ENCODE data around the gene ATOH7. TPM values are rescaled to one million over a fixed set of nuclear protein-coding genes. Genes with fewer than 3 reads are reported as not detected.
"Not testable (repeated sequence)": the region's sequence is repeated elsewhere in the genome, so short reads cannot be mapped to it uniquely, and the experiment has no call there.

The ATOH7 gene
- total RNA-seq, 2 experiments from 2014 or later: not detected

DNA sequence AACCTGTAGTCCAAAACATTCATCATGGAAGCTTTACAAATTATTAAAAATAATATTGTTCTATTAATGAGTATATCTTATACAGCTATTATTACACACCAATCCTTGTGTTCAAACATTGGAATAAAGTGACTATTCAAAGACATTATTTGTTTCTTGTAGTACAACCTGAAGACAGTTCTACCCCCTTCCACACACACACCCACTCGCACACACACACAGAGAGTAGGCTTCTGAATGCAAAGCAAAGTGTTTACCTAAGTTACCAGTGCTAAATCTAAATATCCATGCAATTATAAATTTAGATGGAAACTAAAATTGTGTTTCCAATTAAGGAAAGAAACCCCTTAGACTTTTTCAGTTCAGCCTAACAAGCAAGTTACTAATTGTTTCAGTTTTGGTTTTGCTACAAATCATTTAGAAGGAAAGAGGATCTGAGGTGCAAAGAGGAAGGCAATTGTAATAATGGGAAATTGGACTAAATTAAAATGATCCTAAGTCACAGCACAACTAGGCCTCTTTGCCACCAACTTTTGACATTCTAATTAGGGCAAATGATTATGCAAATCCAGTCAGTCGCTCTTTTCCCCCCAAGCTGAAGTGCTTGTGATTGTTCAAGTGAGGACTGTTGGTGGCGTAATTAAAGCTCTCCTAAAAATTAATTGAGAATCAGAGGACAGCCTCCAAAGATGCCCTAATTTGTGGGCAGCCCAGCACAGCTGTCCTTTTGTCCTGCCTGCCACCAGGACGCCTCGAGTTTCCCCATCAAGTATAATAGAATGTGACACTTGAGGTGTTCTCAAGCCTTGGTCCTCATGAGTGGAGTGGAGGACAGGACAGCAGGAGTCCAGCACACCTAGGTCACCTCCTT is 19.9 kb upstream of the ATOH7 start:
- Mint-ChIP-seq H3K4me1 (peaks cover 4% of the 10 kb centered on the region), H3K36me3 (ENCODE audit: low read depth) (no peaks in the 10 kb centered on the region), H3K4me3 (no peak overlapping the region), H3K27me3 (peaks cover 7% of the 10 kb centered on the region), H3K9me3 (no peaks in the 10 kb centered on the region), H3K27ac (no peak overlapping the region)
- ChIA-PET POLR2A (no interaction called here), CTCF (interaction anchor here (1.4 kb wide), 1 partner anchor 46 kb away, joined by 3 read pairs; no protein-coding TSS in a partner anchor)
- DNase-seq: no peak

DNA sequence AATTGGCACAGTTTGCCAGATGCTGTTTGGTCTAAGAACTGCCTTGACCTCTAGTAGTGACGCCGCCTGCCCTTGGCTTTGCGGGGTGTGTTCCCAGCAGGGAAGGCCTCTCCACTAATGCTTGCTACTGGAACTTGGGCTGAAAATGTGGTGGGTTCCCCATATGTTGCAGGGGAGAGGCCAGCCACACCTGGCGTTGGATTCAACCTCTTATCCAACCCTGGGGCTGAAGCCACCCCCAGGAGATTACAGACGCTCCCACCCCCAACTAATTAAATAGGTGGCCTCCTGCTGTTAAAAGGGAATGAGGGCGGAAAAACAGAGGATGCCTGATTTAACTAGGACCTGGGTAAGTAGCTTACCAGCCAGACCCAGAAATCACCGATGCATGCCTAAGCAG is 19.2 kb upstream of the ATOH7 start:
- CTCF ChIA-PET: interaction anchor here (1.4 kb wide), 1 partner anchor 46 kb away, joined by 3 read pairs; no protein-coding TSS in a partner anchor
- no peak for DNase-seq
- no peak overlapping the region for H3K27ac Mint-ChIP-seq
- no peaks in the 10 kb centered on the region for H3K36me3 Mint-ChIP-seq (ENCODE audit: low read depth)
- H3K27me3 Mint-ChIP-seq: peaks cover 1% of the 10 kb centered on the region
- H3K4me1 Mint-ChIP-seq: peaks cover 4% of the 10 kb centered on the region
- POLR2A ChIA-PET: no interaction called here
- H3K9me3 Mint-ChIP-seq: no peaks in the 10 kb centered on the region
- H3K4me3 Mint-ChIP-seq: no peak overlapping the region

DNA sequence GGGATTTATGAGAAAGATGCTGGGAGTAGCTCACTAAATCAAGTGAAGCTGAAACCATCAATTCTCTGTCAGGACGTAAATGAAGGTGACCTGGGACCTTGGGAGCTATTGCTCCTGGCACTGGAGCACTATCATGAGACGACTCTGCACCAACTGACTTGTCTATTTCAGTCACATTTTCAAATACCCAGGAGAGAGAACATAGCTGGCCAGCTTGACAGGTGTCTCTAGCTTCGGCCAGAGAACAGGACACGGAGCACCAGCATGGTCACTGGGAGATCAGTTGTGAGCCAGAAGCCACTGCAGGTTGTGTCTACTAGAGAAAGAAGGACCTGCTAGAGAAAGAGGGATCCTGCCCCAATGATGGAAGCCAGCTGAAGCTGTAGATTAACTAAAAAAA is 17.4 kb upstream of the ATOH7 start:
- no peak overlapping the region for H3K27ac Mint-ChIP-seq
- peaks cover 4% of the 10 kb centered on the region for H3K4me1 Mint-ChIP-seq
- no peaks in the 10 kb centered on the region for H3K9me3 Mint-ChIP-seq
- CTCF ChIA-PET: no interaction called here
- H3K4me3 Mint-ChIP-seq: no peak overlapping the region
- POLR2A ChIA-PET: no interaction called here
- H3K27me3 Mint-ChIP-seq: no peaks in the 10 kb centered on the region
- no peaks in the 10 kb centered on the region for H3K36me3 Mint-ChIP-seq (ENCODE audit: low read depth)
- DNase-seq: no peak

DNA sequence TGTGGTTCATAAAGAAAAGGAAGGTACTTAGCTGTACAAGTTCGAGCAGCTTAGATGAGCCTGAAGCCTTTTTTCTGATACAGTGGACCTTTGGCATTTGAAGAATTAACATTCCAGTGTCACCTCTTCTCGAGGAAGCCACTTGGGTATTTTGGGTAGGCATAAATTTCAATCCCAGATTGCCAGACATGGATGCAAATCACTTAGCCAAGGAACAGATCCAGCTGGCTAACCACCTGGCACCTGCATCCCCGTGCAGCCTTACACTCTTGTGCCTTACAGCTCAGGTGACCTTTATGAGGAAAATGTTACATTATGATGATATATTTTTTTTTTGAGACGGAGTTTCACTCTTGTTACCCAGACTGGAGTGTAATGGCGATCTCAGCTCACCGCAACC is 16.0 kb upstream of the ATOH7 start:
- POLR2A ChIA-PET: no interaction called here
- no peak overlapping the region for H3K27ac Mint-ChIP-seq

DNA sequence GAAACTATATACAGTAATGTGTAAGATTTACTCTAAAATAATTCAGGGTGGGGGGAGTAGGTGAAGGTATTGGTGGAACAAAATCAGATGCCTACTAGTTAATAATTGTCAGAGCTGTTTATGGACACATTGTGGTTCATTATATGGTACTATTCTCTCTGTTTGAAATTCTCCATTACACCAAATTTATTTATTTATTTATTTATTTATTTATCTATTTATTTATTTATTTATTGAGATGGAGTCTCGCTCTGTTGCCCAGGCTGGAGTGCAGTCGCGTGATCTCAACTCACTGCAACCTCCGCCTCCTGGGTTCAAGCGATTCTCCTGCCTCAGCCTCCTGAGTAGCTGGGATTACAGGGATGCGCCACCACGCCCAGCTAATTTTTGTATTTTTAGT is 14.5 kb upstream of the ATOH7 start:
- H3K4me1 Mint-ChIP-seq; H3K4me3 Mint-ChIP-seq; POLR2A ChIA-PET; DNase-seq; H3K27ac Mint-ChIP-seq; H3K9me3 Mint-ChIP-seq; CTCF ChIA-PET; H3K36me3 Mint-ChIP-seq (ENCODE audit: low read depth); H3K27me3 Mint-ChIP-seq: not testable (repeated sequence)

More for the DNA sequence above, 16.0 kb upstream of the ATOH7 start:
- Mint-ChIP-seq H3K4me3 (no peak overlapping the region), H3K4me1 (peaks cover 4% of the 10 kb centered on the region), H3K9me3 (no peaks in the 10 kb centered on the region), H3K36me3 (ENCODE audit: low read depth) (no peaks in the 10 kb centered on the region), H3K27me3 (no peaks in the 10 kb centered on the region)
- CTCF ChIA-PET: interaction anchor here (1.1 kb wide), 1 partner anchor 18 kb away, joined by 4 read pairs; no protein-coding TSS in a partner anchor
- no peak for DNase-seq

DNA sequence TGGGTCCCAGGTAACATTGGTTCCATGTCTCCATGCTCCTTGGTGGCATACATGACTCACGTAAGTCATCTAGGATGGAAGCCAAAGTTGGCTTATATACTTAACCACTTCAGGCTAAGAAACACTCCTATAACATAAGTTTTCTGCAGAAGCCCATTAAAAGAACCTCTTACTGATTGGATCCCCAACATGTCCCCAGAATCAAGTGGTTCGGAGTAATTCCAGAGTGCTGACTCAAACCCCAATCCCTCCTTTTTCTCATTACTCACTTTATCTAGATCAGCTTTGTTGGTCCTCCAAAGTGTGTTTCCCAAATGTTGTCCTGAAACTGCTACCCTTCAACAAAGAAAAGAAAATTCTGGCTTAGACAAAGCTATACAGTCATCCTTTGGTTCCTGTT is 10.1 kb upstream of the ATOH7 start:
- POLR2A ChIA-PET: no interaction called here
- no peak for DNase-seq
- Mint-ChIP-seq H3K36me3 (ENCODE audit: low read depth) (no peaks in the 10 kb centered on the region), H3K4me3 (no peak overlapping the region), H3K9me3 (no peaks in the 10 kb centered on the region), H3K4me1 (no peaks in the 10 kb centered on the region), H3K27ac (no peak overlapping the region), H3K27me3 (no peaks in the 10 kb centered on the region)
- CTCF ChIA-PET: no interaction called here

DNA sequence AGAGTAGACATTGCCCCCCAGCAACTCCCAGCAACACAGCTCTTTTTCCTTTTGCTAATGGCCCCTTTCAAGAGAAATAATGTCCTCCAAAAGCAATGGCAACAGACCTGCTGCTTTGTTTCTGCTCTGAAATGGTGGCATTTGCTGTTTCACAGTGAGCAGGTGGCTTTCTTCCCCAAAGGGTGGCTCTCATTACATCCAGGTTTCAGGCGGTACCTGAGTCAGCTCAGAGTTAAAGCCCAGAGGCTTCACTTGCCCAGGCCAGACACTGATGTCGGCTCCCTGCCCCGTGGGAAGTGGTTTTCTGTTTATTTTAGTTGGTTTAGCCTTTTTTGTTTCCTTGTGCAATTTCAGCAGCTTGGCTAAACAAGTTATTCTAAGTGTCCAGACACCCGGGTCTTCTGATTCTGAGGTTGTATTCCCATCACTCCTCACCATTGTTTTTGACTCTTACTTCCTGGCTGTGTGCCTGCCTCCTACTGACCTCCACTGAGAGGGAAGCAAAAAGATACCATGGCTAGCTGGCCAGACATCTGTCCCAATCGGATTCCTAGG is 7.8 kb upstream of the ATOH7 start:
- H3K27ac Mint-ChIP-seq: no peak overlapping the region
- POLR2A ChIA-PET: no interaction called here
- no peaks in the 10 kb centered on the region for H3K9me3 Mint-ChIP-seq
- no peaks in the 10 kb centered on the region for H3K4me1 Mint-ChIP-seq
- CTCF ChIA-PET: no interaction called here
- no peak overlapping the region for H3K4me3 Mint-ChIP-seq
- H3K27me3 Mint-ChIP-seq: no peaks in the 10 kb centered on the region
- H3K36me3 Mint-ChIP-seq (ENCODE audit: low read depth): no peaks in the 10 kb centered on the region
- no peak for DNase-seq

DNA sequence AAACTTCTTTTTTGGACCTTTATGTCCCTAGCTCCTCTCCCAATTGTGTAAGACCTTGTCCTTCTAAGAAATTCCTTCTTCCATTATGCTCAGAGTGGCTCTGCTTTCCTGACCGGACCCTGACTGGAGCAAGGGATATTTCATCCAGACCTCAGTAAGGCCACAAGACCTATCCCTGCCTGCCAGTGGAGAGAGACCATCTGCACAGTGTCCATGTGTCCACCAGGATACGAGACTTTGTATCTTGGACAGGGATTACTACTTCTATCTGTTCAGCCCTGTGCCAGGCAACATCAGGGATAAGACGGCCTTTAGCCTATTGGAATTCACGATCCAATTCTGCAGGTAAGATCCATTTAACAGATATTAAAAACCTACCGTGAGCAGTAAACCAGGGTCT is 7.2 kb upstream of the ATOH7 start:
- H3K36me3 Mint-ChIP-seq (ENCODE audit: low read depth): no peaks in the 10 kb centered on the region
- no peaks in the 10 kb centered on the region for H3K9me3 Mint-ChIP-seq
- no peak for DNase-seq
- peaks cover under 1% of the 10 kb centered on the region for H3K27me3 Mint-ChIP-seq
- ChIA-PET CTCF (interaction anchor here (0.7 kb wide), 1 partner anchor 1159 kb away, joined by 3 read pairs; no protein-coding TSS in a partner anchor), POLR2A (no interaction called here)
- no peaks in the 10 kb centered on the region for H3K4me1 Mint-ChIP-seq
- no peak overlapping the region for H3K27ac Mint-ChIP-seq
- H3K4me3 Mint-ChIP-seq: no peak overlapping the region

DNA sequence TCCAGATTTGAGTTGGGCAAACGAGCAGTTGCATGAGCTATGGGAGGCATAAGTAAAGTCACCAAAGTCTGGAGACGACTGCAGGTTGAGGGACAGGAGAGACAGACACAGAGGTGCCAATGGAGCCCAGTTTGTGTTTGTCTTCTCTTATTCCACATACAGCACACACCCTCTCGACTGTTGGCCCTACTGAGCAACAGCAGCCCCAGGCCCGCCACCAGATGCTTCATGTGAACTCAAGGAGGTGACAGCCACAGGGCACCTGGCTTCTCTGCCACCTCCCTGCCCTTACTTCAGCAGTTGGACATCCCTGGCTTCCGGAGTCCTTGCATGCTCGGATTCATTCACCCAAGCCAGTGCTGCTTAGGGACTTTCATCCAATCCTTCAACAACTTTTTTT is 6.5 kb upstream of the ATOH7 start:
- H3K4me3 Mint-ChIP-seq: no peak overlapping the region
- no peaks in the 10 kb centered on the region for H3K36me3 Mint-ChIP-seq (ENCODE audit: low read depth)
- CTCF ChIA-PET: interaction anchor here (0.7 kb wide), 1 partner anchor 1158 kb away, joined by 3 read pairs; no protein-coding TSS in a partner anchor
- H3K27ac Mint-ChIP-seq: no peak overlapping the region
- H3K4me1 Mint-ChIP-seq: no peaks in the 10 kb centered on the region
- no peak for DNase-seq
- peaks cover 7% of the 10 kb centered on the region for H3K27me3 Mint-ChIP-seq
- POLR2A ChIA-PET: no interaction called here
- no peaks in the 10 kb centered on the region for H3K9me3 Mint-ChIP-seq

DNA sequence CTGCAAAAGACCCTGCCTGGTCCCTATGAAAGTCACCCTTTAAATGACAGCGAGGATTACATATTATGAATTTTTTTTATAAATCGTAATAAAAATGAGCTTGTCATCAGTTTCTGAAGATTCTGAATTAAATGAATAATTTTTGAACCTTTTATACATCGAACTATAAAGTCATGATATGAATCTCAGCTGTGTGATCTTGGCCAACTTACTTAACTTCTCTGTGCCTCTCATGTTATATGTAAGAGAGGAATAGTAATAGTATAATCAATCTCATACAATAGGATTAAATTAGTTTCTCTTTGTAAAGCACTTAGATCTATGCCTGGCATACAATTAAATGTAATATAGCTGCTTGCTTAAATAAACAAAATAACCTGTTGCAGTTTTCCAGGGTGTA is 5.3 kb upstream of the ATOH7 start:
- POLR2A ChIA-PET: no interaction called here
- Mint-ChIP-seq H3K27me3 (peaks cover 14% of the 10 kb centered on the region), H3K9me3 (no peaks in the 10 kb centered on the region), H3K27ac (no peak overlapping the region), H3K4me1 (peaks cover 1% of the 10 kb centered on the region), H3K36me3 (ENCODE audit: low read depth) (no peaks in the 10 kb centered on the region), H3K4me3 (no peak overlapping the region)
- no peak for DNase-seq
- CTCF ChIA-PET: interaction anchor here (1.2 kb wide), 1 partner anchor 16 kb away, joined by 3 read pairs; no protein-coding TSS in a partner anchor

DNA sequence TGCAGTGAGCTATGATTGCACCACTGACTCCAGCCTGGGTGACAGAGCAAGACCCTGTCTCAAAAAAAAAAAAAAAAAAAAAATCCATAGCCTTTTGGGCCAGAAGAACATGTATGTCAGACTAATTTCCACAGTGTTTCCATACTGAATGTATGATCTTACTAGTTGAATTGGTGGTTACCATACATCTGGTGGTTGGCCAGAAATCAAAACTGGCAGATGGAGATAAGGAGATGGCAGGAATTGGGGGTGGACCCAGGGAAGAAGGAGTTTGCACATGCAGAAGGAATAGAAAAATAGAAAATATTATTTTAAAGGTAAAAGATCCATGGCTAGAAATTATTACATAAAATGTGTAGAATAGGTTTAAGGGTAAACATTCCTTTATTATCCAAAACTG is 3.7 kb upstream of the ATOH7 start:
- peaks cover 11% of the 10 kb centered on the region for H3K4me1 Mint-ChIP-seq
- H3K36me3 Mint-ChIP-seq (ENCODE audit: low read depth): no peaks in the 10 kb centered on the region
- no peak for DNase-seq
- no peak overlapping the region for H3K4me3 Mint-ChIP-seq
- H3K9me3 Mint-ChIP-seq: no peaks in the 10 kb centered on the region
- POLR2A ChIA-PET: no interaction called here
- H3K27ac Mint-ChIP-seq: no peak overlapping the region
- peaks cover 24% of the 10 kb centered on the region for H3K27me3 Mint-ChIP-seq
- CTCF ChIA-PET: interaction anchor here (0.6 kb wide), 1 partner anchor 594 kb away, joined by 3 read pairs; no protein-coding TSS in a partner anchor

DNA sequence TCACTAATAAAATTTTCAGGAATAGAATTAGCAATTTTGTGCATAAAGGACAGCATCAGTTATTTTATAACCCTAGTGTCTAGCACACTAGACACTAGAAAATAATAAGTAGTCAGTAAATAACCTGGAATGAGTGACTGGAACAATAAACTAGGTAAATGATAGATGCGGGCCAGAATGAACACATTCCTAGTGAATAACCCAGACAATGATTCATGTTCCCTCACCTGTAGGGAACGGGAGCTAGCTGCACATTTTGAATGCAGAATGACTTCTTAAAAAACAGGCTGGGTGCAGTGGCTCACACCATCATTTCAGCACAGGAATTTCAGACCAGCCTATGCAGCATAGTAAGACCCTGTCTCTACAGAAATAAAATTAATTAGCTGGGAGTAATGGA is 3.2 kb upstream of the ATOH7 start:
- POLR2A ChIA-PET: no interaction called here
- H3K36me3 Mint-ChIP-seq (ENCODE audit: low read depth): no peaks in the 10 kb centered on the region
- peaks cover 26% of the 10 kb centered on the region for H3K27me3 Mint-ChIP-seq
- no peak overlapping the region for H3K4me3 Mint-ChIP-seq
- no peak for DNase-seq
- peaks cover 12% of the 10 kb centered on the region for H3K4me1 Mint-ChIP-seq
- CTCF ChIA-PET: interaction anchor here (0.6 kb wide), 1 partner anchor 594 kb away, joined by 3 read pairs; no protein-coding TSS in a partner anchor
- no peaks in the 10 kb centered on the region for H3K9me3 Mint-ChIP-seq
- no peak overlapping the region for H3K27ac Mint-ChIP-seq

DNA sequence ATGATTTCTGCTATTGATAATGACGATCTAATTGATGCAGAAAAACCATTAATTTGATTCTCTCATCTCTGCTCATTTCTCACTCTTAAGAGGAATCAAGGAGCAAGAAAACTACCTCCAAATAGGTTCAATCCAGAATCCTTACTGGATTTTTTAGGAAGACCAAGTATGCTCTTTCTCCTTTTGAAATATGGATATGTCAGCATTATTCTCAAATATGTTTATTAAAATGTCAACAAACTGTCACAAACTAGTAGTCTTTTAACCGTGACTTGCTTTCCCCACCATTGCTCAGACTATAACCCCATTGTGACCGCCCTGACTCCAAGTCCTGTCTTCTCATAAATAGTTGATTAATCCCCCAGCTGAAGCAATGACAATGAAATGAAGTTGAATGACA is 1.1 kb upstream of the ATOH7 start:
- H3K27me3 Mint-ChIP-seq: peaks cover 40% of the 10 kb centered on the region
- CTCF ChIA-PET: no interaction called here
- peaks cover 12% of the 10 kb centered on the region for H3K4me1 Mint-ChIP-seq
- H3K36me3 Mint-ChIP-seq (ENCODE audit: low read depth): no peaks in the 10 kb centered on the region
- no peak for DNase-seq
- H3K27ac Mint-ChIP-seq: no peak overlapping the region
- H3K9me3 Mint-ChIP-seq: no peaks in the 10 kb centered on the region
- H3K4me3 Mint-ChIP-seq: no peak overlapping the region
- POLR2A ChIA-PET: no interaction called here
